ENCODE data around the gene CTXN3.

CTXN3 gene

GRCh38 chr5:127649018-127649439 is at the start of gene CTXN3:
CTXN3 (plus strand) TSS chr5:127649082; CDS start chr5:127657522, 8,440 bp downstream.
- TF ChIP-seq CTCF (IDR thresholded peaks at IDR 0.05) = no peak

- TF ChIP-seq CTCF (IDR thresholded peaks at IDR 0.05) = no peak
Observed at GRCh38 chr5:127599320-127599719, 49.6 kb upstream of the CTXN3 start.

- TF ChIP-seq CTCF (IDR thresholded peaks at IDR 0.05) = no peak
Observed at GRCh38 chr5:127599847-127600246, 49.0 kb upstream of the CTXN3 start.

- no peak for TF ChIP-seq CTCF (IDR thresholded peaks at IDR 0.05)
Observed at GRCh38 chr5:127601111-127601510, 47.8 kb upstream of the CTXN3 start.

GRCh38 chr5:127601601-127602000 is 47.3 kb upstream of the CTXN3 start:
- TF ChIP-seq CTCF (IDR thresholded peaks at IDR 0.05) = no peak

GRCh38 chr5:127602481-127602880 is 46.4 kb upstream of the CTXN3 start:
- TF ChIP-seq CTCF (IDR thresholded peaks at IDR 0.05) = no peak

- no peak for TF ChIP-seq CTCF (IDR thresholded peaks at IDR 0.05)
Observed at GRCh38 chr5:127602896-127603844, 45.7 kb upstream of the CTXN3 start.

Measured in LNCAP (cell line).